Measurements from ENCODE around the gene MUC5B. TPM values are rescaled to one million over a fixed set of nuclear protein-coding genes. Genes with fewer than 3 reads are reported as not detected.

The MUC5B gene
- total RNA-seq, 1 experiment from 2014 or later: 24.3 TPM

DNA sequence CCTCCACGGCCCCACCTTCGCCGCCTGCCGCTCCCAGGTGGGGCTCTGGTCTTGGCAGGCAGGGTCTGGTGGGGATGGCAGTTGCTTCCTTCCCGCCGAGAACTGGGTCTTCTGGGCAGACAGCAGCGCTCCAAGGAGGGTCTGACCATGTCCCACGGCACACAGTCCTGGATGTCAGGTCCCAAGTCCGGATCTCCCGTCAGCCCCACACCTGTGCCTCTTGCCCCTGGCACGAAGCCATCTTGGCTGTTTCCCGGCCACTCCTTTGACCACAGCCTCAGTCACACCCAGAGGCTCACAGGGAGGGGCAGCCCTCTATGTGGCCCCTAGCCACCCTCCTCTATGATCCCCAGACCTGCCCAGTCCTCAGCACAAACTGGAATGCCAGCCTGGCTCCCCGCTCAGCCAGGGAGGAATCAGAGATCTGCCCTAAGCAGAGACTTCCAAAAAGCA lies 14.3 kb downstream of the MUC5B start:
- no peaks in the 10 kb centered on the region for H3K4me1 ChIP-seq (ENCODE audit: insufficient read depth, low read length)
- intact Hi-C loops (cut with micrococcal nuclease): no loop called here
- no peak overlapping the region for H3K4me2 ChIP-seq (ENCODE audit: low read length)
- ChIA-PET POLR2A (ENCODE audit: unreplicated experiment) (no interaction called here), CTCF (no interaction called here)
- ATAC-seq (peak; percentile 6; the same call in 1 of the 2 replicates), DNase-seq (peak; percentile 24)
- no peaks in the 10 kb centered on the region for H4K20me1 ChIP-seq (ENCODE audit: low read length)
- no peak overlapping the region for H2AFZ ChIP-seq (ENCODE audit: low read length)
- no peak overlapping the region for H3K27ac ChIP-seq (ENCODE audit: low read length)
- H3K9me3 ChIP-seq (ENCODE audit: low read length): no peaks in the 10 kb centered on the region
- no TSS peak for BruUV-seq (replicated peaks)
- H3K4me3 ChIP-seq (ENCODE audit: low read length): no peak overlapping the region
- no peak overlapping the region for H3K9ac ChIP-seq (ENCODE audit: low read length)
- no peaks in the 10 kb centered on the region for H3K9me2 ChIP-seq (replicated peaks; ENCODE audit: low read length)
- no peaks in the 10 kb centered on the region for H3K79me2 ChIP-seq (ENCODE audit: low read length)
- no peaks in the 10 kb centered on the region for H3K36me3 ChIP-seq (ENCODE audit: low read depth, low read length)
- no peaks in the 10 kb centered on the region for H3K27me3 ChIP-seq (ENCODE audit: low read length)
- TF ChIP-seq EZH2phosphoT487 (IDR thresholded peaks at IDR 0.05; ENCODE audit: borderline replicate concordance, low read length) (no peak), EZH2 (IDR thresholded peaks at IDR 0.05; ENCODE audit: low read length, unreplicated experiment) (no peak), CTCF (conservative IDR thresholded peaks at IDR 0.05; ENCODE audit: low read depth, low read length) (no peak)
- H3F3A ChIP-seq (ENCODE audit: low read length, unreplicated experiment): no peaks in the 10 kb centered on the region

GRCh38 chr11:1237851-1238250 lies 15.0 kb downstream of the MUC5B start:
- H3K4me2 ChIP-seq (ENCODE audit: low read length): no peak overlapping the region
- intact Hi-C loops (cut with micrococcal nuclease): no loop called here
- TF ChIP-seq EZH2 (IDR thresholded peaks at IDR 0.05; ENCODE audit: low read length, unreplicated experiment) (no peak), CTCF (conservative IDR thresholded peaks at IDR 0.05; ENCODE audit: low read depth, low read length) (no peak), EZH2phosphoT487 (IDR thresholded peaks at IDR 0.05; ENCODE audit: borderline replicate concordance, low read length) (no peak)
- no peaks in the 10 kb centered on the region for H3K27me3 ChIP-seq (ENCODE audit: low read length)
- H3K36me3 ChIP-seq (ENCODE audit: low read depth, low read length): no peaks in the 10 kb centered on the region
- H3K4me3 ChIP-seq (ENCODE audit: low read length): no peak overlapping the region
- H4K20me1 ChIP-seq (ENCODE audit: low read length): no peaks in the 10 kb centered on the region
- ATAC-seq (no peak), DNase-seq (no peak)
- H3K9me3 ChIP-seq (ENCODE audit: low read length): no peaks in the 10 kb centered on the region
- POLR2A ChIA-PET (ENCODE audit: unreplicated experiment): no interaction called here
- CTCF ChIA-PET: no interaction called here
- no peaks in the 10 kb centered on the region for H3F3A ChIP-seq (ENCODE audit: low read length, unreplicated experiment)
- H3K79me2 ChIP-seq (ENCODE audit: low read length): no peaks in the 10 kb centered on the region
- H3K27ac ChIP-seq (ENCODE audit: low read length): no peak overlapping the region
- BruUV-seq (replicated peaks): no TSS peak
- no peak overlapping the region for H3K9ac ChIP-seq (ENCODE audit: low read length)
- no peaks in the 10 kb centered on the region for H3K4me1 ChIP-seq (ENCODE audit: insufficient read depth, low read length)
- no peaks in the 10 kb centered on the region for H3K9me2 ChIP-seq (replicated peaks; ENCODE audit: low read length)
- H2AFZ ChIP-seq (ENCODE audit: low read length): no peak overlapping the region

DNA sequence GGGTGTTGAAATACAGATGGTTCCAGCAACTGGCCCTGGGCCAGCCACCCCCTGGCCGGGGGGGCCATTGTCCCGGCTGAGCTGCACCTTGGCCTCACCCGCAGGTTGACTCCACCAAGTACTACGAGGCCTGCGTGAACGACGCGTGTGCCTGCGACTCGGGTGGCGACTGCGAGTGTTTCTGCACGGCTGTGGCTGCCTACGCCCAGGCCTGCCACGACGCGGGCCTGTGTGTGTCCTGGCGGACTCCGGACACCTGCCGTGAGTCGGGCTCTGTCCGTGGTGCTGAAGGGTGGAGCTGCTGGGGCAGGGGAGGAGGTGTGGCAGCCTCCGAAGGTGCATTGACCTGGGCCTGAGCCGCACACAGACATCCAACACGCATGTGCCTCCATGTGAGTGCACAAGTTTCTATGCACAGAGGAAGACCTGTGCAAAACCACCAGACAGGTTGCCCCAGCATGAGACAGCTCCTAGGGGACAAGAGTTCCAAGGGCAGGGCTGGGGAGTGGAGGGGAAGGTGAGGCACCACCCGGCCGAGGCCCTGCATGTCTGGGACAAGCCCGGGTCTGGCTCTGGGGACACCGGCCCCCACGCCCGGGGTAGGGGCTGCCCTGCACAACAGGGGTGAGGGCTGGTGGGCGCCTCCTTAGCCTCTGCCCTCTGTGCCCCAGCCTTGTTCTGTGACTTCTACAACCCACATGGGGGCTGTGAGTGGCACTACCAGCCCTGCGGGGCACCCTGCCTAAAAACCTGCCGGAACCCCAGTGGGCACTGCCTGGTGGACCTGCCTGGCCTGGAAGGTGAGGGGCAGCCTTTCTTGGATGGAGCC lies 16.1 kb downstream of the MUC5B start:
- Histone ChIP-seq H3K9me3 (ENCODE audit: low read length) (no peaks in the 10 kb centered on the region), H2AFZ (ENCODE audit: low read length) (no peak overlapping the region), H3K4me2 (ENCODE audit: low read length) (no peak overlapping the region), H3K79me2 (ENCODE audit: low read length) (no peaks in the 10 kb centered on the region), H3K9me2 (replicated peaks; ENCODE audit: low read length) (no peaks in the 10 kb centered on the region), H3K27me3 (ENCODE audit: low read length) (no peaks in the 10 kb centered on the region), H3K4me1 (ENCODE audit: insufficient read depth, low read length) (no peaks in the 10 kb centered on the region), H3K27ac (ENCODE audit: low read length) (no peak overlapping the region), H4K20me1 (ENCODE audit: low read length) (no peaks in the 10 kb centered on the region), H3F3A (ENCODE audit: low read length, unreplicated experiment) (no peaks in the 10 kb centered on the region), H3K36me3 (ENCODE audit: low read depth, low read length) (no peaks in the 10 kb centered on the region), H3K9ac (ENCODE audit: low read length) (no peak overlapping the region), H3K4me3 (ENCODE audit: low read length) (no peak overlapping the region)
- BruUV-seq (replicated peaks): no TSS peak
- peak; percentile 33 for DNase-seq
- ATAC-seq: peak; percentile 6
- ChIA-PET POLR2A (ENCODE audit: unreplicated experiment) (no interaction called here), CTCF (no interaction called here)
- intact Hi-C loops (cut with micrococcal nuclease): no loop called here
- TF ChIP-seq EZH2 (IDR thresholded peaks at IDR 0.05; ENCODE audit: low read length, unreplicated experiment) (no peak), CTCF (conservative IDR thresholded peaks at IDR 0.05; ENCODE audit: low read depth, low read length) (no peak), EZH2phosphoT487 (IDR thresholded peaks at IDR 0.05; ENCODE audit: borderline replicate concordance, low read length) (no peak)

Measured in PC-3 (cell line).